Measurements from ENCODE around the gene LRRC58.

DNA sequence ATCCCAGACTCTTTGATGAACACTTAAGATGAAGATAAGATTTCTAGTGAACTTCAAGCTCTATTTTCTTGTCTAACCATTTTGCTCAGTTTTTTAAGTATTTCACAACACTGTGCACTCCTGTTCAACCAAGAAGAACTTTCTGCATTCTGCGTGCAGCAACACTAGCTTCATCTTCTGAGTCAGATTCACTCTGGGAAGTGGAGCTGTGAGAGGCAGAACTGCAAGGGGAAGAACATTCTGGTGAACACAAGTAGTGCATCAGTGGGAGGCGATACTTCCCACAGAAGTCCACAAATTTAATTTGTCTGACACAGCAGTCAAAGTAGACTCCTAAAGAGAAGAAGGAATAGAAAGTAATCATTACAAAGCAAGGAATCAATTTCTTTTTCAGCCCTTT, 18.1 kb downstream of the LRRC58 start:
- TF ChIP-seq, protein P1, sequence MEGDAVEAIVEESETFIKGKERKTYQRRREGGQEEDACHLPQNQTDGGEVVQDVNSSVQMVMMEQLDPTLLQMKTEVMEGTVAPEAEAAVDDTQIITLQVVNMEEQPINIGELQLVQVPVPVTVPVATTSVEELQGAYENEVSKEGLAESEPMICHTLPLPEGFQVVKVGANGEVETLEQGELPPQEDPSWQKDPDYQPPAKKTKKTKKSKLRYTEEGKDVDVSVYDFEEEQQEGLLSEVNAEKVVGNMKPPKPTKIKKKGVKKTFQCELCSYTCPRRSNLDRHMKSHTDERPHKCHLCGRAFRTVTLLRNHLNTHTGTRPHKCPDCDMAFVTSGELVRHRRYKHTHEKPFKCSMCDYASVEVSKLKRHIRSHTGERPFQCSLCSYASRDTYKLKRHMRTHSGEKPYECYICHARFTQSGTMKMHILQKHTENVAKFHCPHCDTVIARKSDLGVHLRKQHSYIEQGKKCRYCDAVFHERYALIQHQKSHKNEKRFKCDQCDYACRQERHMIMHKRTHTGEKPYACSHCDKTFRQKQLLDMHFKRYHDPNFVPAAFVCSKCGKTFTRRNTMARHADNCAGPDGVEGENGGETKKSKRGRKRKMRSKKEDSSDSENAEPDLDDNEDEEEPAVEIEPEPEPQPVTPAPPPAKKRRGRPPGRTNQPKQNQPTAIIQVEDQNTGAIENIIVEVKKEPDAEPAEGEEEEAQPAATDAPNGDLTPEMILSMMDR (IDR thresholded peaks at IDR 0.05 in 4 of 5, conservative IDR thresholded peaks at IDR 0.05 in 1 of 5), result no peak
- no peak for TF ChIP-seq POLR2A (IDR thresholded peaks at IDR 0.05)

Data from gastrocnemius medialis (tissue), 4 donors.